Stimulated activated naive CD8-positive, alpha-beta T cell treated with anti-CD3 and anti-CD28 coated beads, Interleukin-15, amount 100 ng/mL, for 72 hours (primary cell): Measurements from ENCODE around the gene ITGAE.
"Not testable (repeated sequence)": the region's sequence is repeated elsewhere in the genome, so short reads cannot be mapped to it uniquely, and the experiment has no call there.

Experiments used
- ATAC-seq: fragments of 150-1000 bp; cut with Tn5 transposase; 2 replicates; pipeline ENCODE4 v1.10.0; 2021; ENCODE audit warnings: mild to moderate bottlenecking, moderate library complexity
- DNase-seq, 2 donors: peaks; one replicate each; pipeline ENCODE4 v3.0.0; 2021 to 2022
- H3K27ac Mint-ChIP-seq, 2 donors: one replicate each; pipeline ENCODE4 v1.8.0; 2022; ENCODE audit warnings: mild to moderate bottlenecking in 2 of 2, mixed read lengths in 2 of 2, moderate library complexity in 2 of 2
- H3K27me3 Mint-ChIP-seq: one replicate; pipeline ENCODE4 v1.8.0; 2022; ENCODE audit warnings: mixed read lengths
- H3K4me1 Mint-ChIP-seq: one replicate; pipeline ENCODE4 v1.8.0; 2022; ENCODE audit warnings: mild to moderate bottlenecking, mixed read lengths
- H3K4me3 Mint-ChIP-seq, 2 donors: one replicate each; pipeline ENCODE4 v1.8.0; 2022; ENCODE audit warnings: mild to moderate bottlenecking in 2 of 2, mixed read lengths in 2 of 2, moderate library complexity in 1 of 2
- H3K9me3 Mint-ChIP-seq, 2 donors: one replicate each; pipeline ENCODE4 v1.8.0; 2022; ENCODE audit warnings: mixed read lengths in 2 of 2

The ITGAE gene

GRCh38 chr17:3739422-3740124 is 61.4 kb downstream of the ITGAE start:
- peak overlapping the region in 1 of 2 donors; percentile 91 for H3K27ac Mint-ChIP-seq
- H3K9me3 Mint-ChIP-seq = no peaks in the 10 kb centered on the region
- DNase-seq = no peak
- no peaks in the 10 kb centered on the region for H3K27me3 Mint-ChIP-seq
- peak overlapping the region in 1 of 2 donors; percentile 63 for H3K4me3 Mint-ChIP-seq
- H3K4me1 Mint-ChIP-seq = peaks cover 54% of the 10 kb centered on the region
- ATAC-seq = no peak

- Mint-ChIP-seq H3K4me3 (peak overlapping the region; percentile 3 to 63), H3K27ac (peak overlapping the region in 1 of 2 donors; percentile 6)
These were observed 62.3 kb downstream of the ITGAE start for GRCh38 chr17:3738562-3739295.

GRCh38 chr17:3735515-3735914 is 65.5 kb downstream of the ITGAE start:
- no peak for ATAC-seq
- no peaks in the 10 kb centered on the region for H3K9me3 Mint-ChIP-seq
- no peak overlapping the region for H3K27ac Mint-ChIP-seq
- no peak for DNase-seq
- H3K27me3 Mint-ChIP-seq = no peaks in the 10 kb centered on the region
- peaks cover 42% of the 10 kb centered on the region for H3K4me1 Mint-ChIP-seq
- no peak overlapping the region for H3K4me3 Mint-ChIP-seq

More at GRCh38 chr17:3738562-3739295, 62.3 kb downstream of the ITGAE start:
- peak; percentile 88 for ATAC-seq
- Mint-ChIP-seq H3K27me3 (no peaks in the 10 kb centered on the region), H3K4me1 (peaks cover 54% of the 10 kb centered on the region), H3K9me3 (no peaks in the 10 kb centered on the region)
- DNase-seq = peak; percentile 61 to 80

GRCh38 chr17:3734911-3735276 is 66.1 kb downstream of the ITGAE start:
- H3K27ac Mint-ChIP-seq, H3K4me3 Mint-ChIP-seq, DNase-seq, H3K9me3 Mint-ChIP-seq, H3K27me3 Mint-ChIP-seq, ATAC-seq: not testable (repeated sequence)
- peaks cover 37% of the 10 kb centered on the region for H3K4me1 Mint-ChIP-seq

GRCh38 chr17:3732210-3732621 is 68.8 kb downstream of the ITGAE start:
- DNase-seq = no peak
- ATAC-seq = no peak
- H3K9me3 Mint-ChIP-seq = no peaks in the 10 kb centered on the region
- peaks cover 12% of the 10 kb centered on the region for H3K4me1 Mint-ChIP-seq
- H3K27ac Mint-ChIP-seq = no peak overlapping the region
- H3K27me3 Mint-ChIP-seq = no peaks in the 10 kb centered on the region
- H3K4me3 Mint-ChIP-seq = no peak overlapping the region

GRCh38 chr17:3730881-3731429 is 70.0 kb downstream of the ITGAE start:
- no peak for DNase-seq

GRCh38 chr17:3729881-3730280 is 71.1 kb downstream of the ITGAE start:
- Mint-ChIP-seq H3K27ac (no peak overlapping the region), H3K4me1 (peaks cover 27% of the 10 kb centered on the region), H3K4me3 (no peak overlapping the region), H3K9me3 (no peaks in the 10 kb centered on the region), H3K27me3 (no peaks in the 10 kb centered on the region)
- ATAC-seq = no peak
- DNase-seq = no peak

More at GRCh38 chr17:3730881-3731429, 70.0 kb downstream of the ITGAE start:
- Mint-ChIP-seq H3K27me3 (no peaks in the 10 kb centered on the region), H3K4me3 (no peak overlapping the region), H3K4me1 (peaks cover 16% of the 10 kb centered on the region), H3K9me3 (no peaks in the 10 kb centered on the region), H3K27ac (no peak overlapping the region)
- ATAC-seq = no peak

- not testable (repeated sequence) for H3K27me3 Mint-ChIP-seq, DNase-seq, H3K9me3 Mint-ChIP-seq, H3K4me3 Mint-ChIP-seq, H3K27ac Mint-ChIP-seq, ATAC-seq
- peaks cover 34% of the 10 kb centered on the region for H3K4me1 Mint-ChIP-seq
These were observed 72.9 kb downstream of the ITGAE start for GRCh38 chr17:3728099-3728498.

GRCh38 chr17:3727041-3727440 is 73.9 kb downstream of the ITGAE start:
- Mint-ChIP-seq H3K9me3 (no peaks in the 10 kb centered on the region), H3K4me1 (peaks cover 43% of the 10 kb centered on the region), H3K4me3 (peak overlapping the region; percentile 22 to 71), H3K27me3 (no peaks in the 10 kb centered on the region), H3K27ac (peak overlapping the region in 1 of 2 donors; percentile 54)
- ATAC-seq (no peak), DNase-seq (no peak)

GRCh38 chr17:3724378-3725077 is 76.5 kb downstream of the ITGAE start:
- H3K4me3 Mint-ChIP-seq = peak overlapping the region; percentile 88 to 96
- H3K27ac Mint-ChIP-seq = peak overlapping the region; percentile 16 to 98
- H3K9me3 Mint-ChIP-seq = no peaks in the 10 kb centered on the region
- H3K4me1 Mint-ChIP-seq = peaks cover 62% of the 10 kb centered on the region
- ATAC-seq (peak; percentile 23), DNase-seq (no peak)
- no peaks in the 10 kb centered on the region for H3K27me3 Mint-ChIP-seq

GRCh38 chr17:3723556-3724377 is 77.2 kb downstream of the ITGAE start, which contains the start of gene HASPIN:
Gene HASPIN (plus strand): TSS chr17:3723903. CDS start chr17:3723936, 33 bp downstream.
- DNase-seq (peak; percentile 91 to 93), ATAC-seq (peak; percentile 94)
- Mint-ChIP-seq H3K27ac (peak within 1 kb of the TSS; percentile 89 to 98), H3K27me3 (no peaks in the 10 kb centered on the region), H3K4me1 (peaks cover 66% of the 10 kb centered on the region), H3K9me3 (no peaks in the 10 kb centered on the region), H3K4me3 (peak within 1 kb of the TSS; percentile 88 to 96)

GRCh38 chr17:3723188-3723555 is 77.8 kb downstream of the ITGAE start:
- H3K4me3 Mint-ChIP-seq = peak overlapping the region; percentile 88 to 96
- peak overlapping the region; percentile 89 to 98 for H3K27ac Mint-ChIP-seq
- no peaks in the 10 kb centered on the region for H3K9me3 Mint-ChIP-seq
- DNase-seq (no peak), ATAC-seq (no peak)
- no peaks in the 10 kb centered on the region for H3K27me3 Mint-ChIP-seq
- peaks cover 72% of the 10 kb centered on the region for H3K4me1 Mint-ChIP-seq

GRCh38 chr17:3722716-3723115 is 78.3 kb downstream of the ITGAE start:
- H3K4me3 Mint-ChIP-seq = peak overlapping the region; percentile 88 to 96
- peaks cover 77% of the 10 kb centered on the region for H3K4me1 Mint-ChIP-seq
- no peak for ATAC-seq
- no peak for DNase-seq
- peak overlapping the region; percentile 49 to 89 for H3K27ac Mint-ChIP-seq
- no peaks in the 10 kb centered on the region for H3K27me3 Mint-ChIP-seq
- no peaks in the 10 kb centered on the region for H3K9me3 Mint-ChIP-seq

GRCh38 chr17:3719265-3719664 is 81.7 kb downstream of the ITGAE start:
- ATAC-seq = no peak
- H3K27me3 Mint-ChIP-seq = no peaks in the 10 kb centered on the region
- H3K4me3 Mint-ChIP-seq = peak overlapping the region in 1 of 2 donors; percentile 23
- H3K4me1 Mint-ChIP-seq = peaks cover 68% of the 10 kb centered on the region
- no peaks in the 10 kb centered on the region for H3K9me3 Mint-ChIP-seq
- DNase-seq = no peak
- no peak overlapping the region for H3K27ac Mint-ChIP-seq

- H3K4me3 Mint-ChIP-seq = peak overlapping the region in 1 of 2 donors; percentile 17
- H3K9me3 Mint-ChIP-seq = no peaks in the 10 kb centered on the region
- no peak for DNase-seq
- H3K4me1 Mint-ChIP-seq = peaks cover 76% of the 10 kb centered on the region
- no peak overlapping the region for H3K27ac Mint-ChIP-seq
- no peaks in the 10 kb centered on the region for H3K27me3 Mint-ChIP-seq
- no peak for ATAC-seq
These were observed 82.8 kb downstream of the ITGAE start for GRCh38 chr17:3718201-3718600.
